HepG2 (cell line): Measurements from ENCODE around the gene E2F1. TPM values are rescaled to one million over a fixed set of nuclear protein-coding genes. Genes with fewer than 3 reads are reported as not detected.
A peak's percentile ranks its signal among the peaks of the same experiment; 100 is the strongest.

Experiments
- BCL3 ChIP-seq: sonication (generic); formaldehyde crosslinking; IDR thresholded peaks from 2 replicates; pipeline ENCODE4 v1.5.1; 2020; ENCODE audit warnings: mild to moderate bottlenecking, missing genetic modification reagents, moderate library complexity
- BCL6 ChIP-seq: IDR thresholded peaks from 2 replicates; pipeline ENCODE4 v1.6.1; 2016; ENCODE audit warnings: missing genetic modification reagents, missing compliant biosample characterization
- CREB3 ChIP-seq: sonication (generic); formaldehyde crosslinking; IDR thresholded peaks from 2 replicates; pipeline ENCODE4 v1.5.0; 2020; ENCODE audit warnings: missing genetic modification reagents
- ETV5 ChIP-seq: IDR thresholded peaks from 2 replicates; pipeline ENCODE4 v1.6.1; 2018; ENCODE audit warnings: missing biosample characterization, missing genetic modification reagents, inconsistent platforms, borderline replicate concordance
- HNRNPL ChIP-seq: fragments of 200-400 bp; formaldehyde crosslinking; IDR thresholded peaks from 2 replicates; pipeline ENCODE4 v1.6.1; 2017; ENCODE audit warnings: mild to moderate bottlenecking, low read depth, low read length
- IRX3 ChIP-seq: sonication (generic); formaldehyde crosslinking; IDR thresholded peaks from 2 replicates; pipeline ENCODE4 v1.8.1; 2023; ENCODE audit warnings: mild to moderate bottlenecking, low read depth, missing genetic modification reagents, borderline replicate concordance
- MAFG ChIP-seq: sonication (generic); formaldehyde crosslinking; IDR thresholded peaks from 2 replicates; pipeline ENCODE4 v1.5.1; 2020; ENCODE audit warnings: mild to moderate bottlenecking, missing genetic modification reagents
- MAFK ChIP-seq, 2 experiments: IDR thresholded peaks in 1 of 2; conservative IDR thresholded peaks in 1 of 2; 2 replicates each; pipeline ENCODE4 v1.6.1; 2011; ENCODE audit warnings: improper control_type of control experiment in 2 of 2, low read length in 2 of 2
- MTA3 ChIP-seq: sonication (generic); formaldehyde crosslinking; IDR thresholded peaks from 2 replicates; pipeline ENCODE4 v1.4.0; 2020; ENCODE audit warnings: missing genetic modification reagents
- NFYB ChIP-seq: sonication (generic); formaldehyde crosslinking; IDR thresholded peaks from 2 replicates; pipeline ENCODE4 v1.4.0; 2020; ENCODE audit warnings: missing genetic modification reagents
- PATZ1 ChIP-seq: sonication (generic); formaldehyde crosslinking; IDR thresholded peaks from 2 replicates; pipeline ENCODE4 v1.4.0; 2020; ENCODE audit warnings: missing genetic modification reagents
- RXRA ChIP-seq: sonication (generic); formaldehyde crosslinking; IDR thresholded peaks from 2 replicates; pipeline ENCODE4 v1.5.1; 2020; ENCODE audit warnings: missing genetic modification reagents
- SNAPC4 ChIP-seq: sonication (generic); formaldehyde crosslinking; IDR thresholded peaks from 2 replicates; pipeline ENCODE4 v1.4.0; 2020; ENCODE audit warnings: mild to moderate bottlenecking, missing genetic modification reagents
- THAP11 ChIP-seq: IDR thresholded peaks from 2 replicates; pipeline ENCODE4 v1.6.1; 2016; ENCODE audit warnings: missing biosample characterization, missing genetic modification reagents
- TRIM22 ChIP-seq: fragments of 450-650 bp; IDR thresholded peaks from 2 replicates; pipeline ENCODE4 v1.6.1; 2017
- ZIK1 ChIP-seq: sonication (generic); formaldehyde crosslinking; IDR thresholded peaks from 2 replicates; pipeline ENCODE4 v1.5.0; 2020; ENCODE audit warnings: mild to moderate bottlenecking, low read depth, missing genetic modification reagents, borderline replicate concordance
- ZKSCAN1 ChIP-seq: fragments of 150-350 bp; IDR thresholded peaks from 2 replicates; pipeline ENCODE4 v1.6.1; 2014; ENCODE audit warnings: low read length
- ZNF20 ChIP-seq: sonication (generic); formaldehyde crosslinking; IDR thresholded peaks from 2 replicates; pipeline ENCODE4 v1.4.0; 2020; ENCODE audit warnings: mild to moderate bottlenecking, moderate library complexity, missing genetic modification reagents
- ZNF549 ChIP-seq: sonication (generic); formaldehyde crosslinking; IDR thresholded peaks from 2 replicates; pipeline ENCODE4 v1.5.0; 2020; ENCODE audit warnings: missing genetic modification reagents
- ZNF703 ChIP-seq: sonication (generic); formaldehyde crosslinking; IDR thresholded peaks from 2 replicates; pipeline ENCODE4 v1.5.1; 2020; ENCODE audit warnings: missing genetic modification reagents, mild to moderate bottlenecking, moderate library complexity, borderline replicate concordance
- ZNF724P ChIP-seq: sonication (generic); formaldehyde crosslinking; IDR thresholded peaks from 2 replicates; pipeline ENCODE4 v1.8.0; 2022; ENCODE audit warnings: missing genetic modification reagents, borderline replicate concordance
- polyA plus RNA-seq, 8 experiments: library from polyadenylated mRNA; depleted of rRNA in 3 of 8; stranded (reverse) in 7 of 8; unstranded in 1 of 8; fragments of >200 nt; fragmentation: Illumina TruSeq in 4 of 8; extraction: Trizol in 4 of 8; gene quantifications; 2 replicates each; pipeline versions ENCODE4 v1.2.1 to v1.2.3, GENCODE V29; 2011 to 2016; ENCODE audit warnings: low read depth in 4 of 8, missing spikeins in 1 of 8, mixed read lengths in 1 of 8; ENCODE audit not compliant: insufficient read depth in 1 of 8
- total RNA-seq, 5 experiments: library from RNA; depleted of rRNA; stranded (reverse); fragments of >200 nt; fragmentation: Illumina TruSeq; extraction: Trizol; gene quantifications; 2 replicates each; pipeline ENCODE4 v1.2.3, GENCODE V29; 2016; ENCODE audit warnings: low read depth in 1 of 5

Gene E2F1
- total and polyA plus RNA-seq, 2 of the 13 experiments (the other 11 are each of a cell fraction or from before 2014, with no cell fraction given): 25.5 to 39.4 TPM

GRCh38 chr20:33688938-33689424, 2.8 kb upstream of the E2F1 start (continued):
- TF ChIP-seq PATZ1 (CRISPR knock-in tag) (peak; percentile 54), HNRNPL (0 out of 2 replicates have a peak, but pooled peaks have one; percentile 16), NFYB (no peak), RXRA (CRISPR knock-in tag) (peak; percentile 36; the same call in 1 of the 2 replicates), CREB3 (CRISPR knock-in tag) (no peak), SNAPC4 (no peak), ZKSCAN1 (no peak), ZNF549 (no peak), MAFG (CRISPR knock-in tag) (no peak), MAFK (conservative IDR thresholded peaks at IDR 0.05 in 1 of 2, IDR thresholded peaks at IDR 0.05 in 1 of 2; ENCODE audit: low read length in 2 of 2) (no peak), IRX3 (CRISPR knock-in tag) (no peak), BCL3 (CRISPR knock-in tag) (no peak), ZNF703 (CRISPR knock-in tag) (no peak), ZNF20 (no peak), ZIK1 (CRISPR knock-in tag) (no peak), THAP11 (CRISPR knock-in tag) (no peak), BCL6 (peak; percentile 79), MTA3 (CRISPR knock-in tag) (no peak), ZNF724P (CRISPR knock-in tag) (no peak), TRIM22 (no peak), ETV5 (CRISPR knock-in tag) (peak; percentile 65)
